ENCODE data around the gene THUMPD1. TPM values are rescaled to one million over a fixed set of nuclear protein-coding genes. Genes with fewer than 3 reads are reported as not detected.

Gene THUMPD1
- total and polyA plus RNA-seq, 12 donors = 19.0 to 86.1 (median 39.4) TPM

DNA sequence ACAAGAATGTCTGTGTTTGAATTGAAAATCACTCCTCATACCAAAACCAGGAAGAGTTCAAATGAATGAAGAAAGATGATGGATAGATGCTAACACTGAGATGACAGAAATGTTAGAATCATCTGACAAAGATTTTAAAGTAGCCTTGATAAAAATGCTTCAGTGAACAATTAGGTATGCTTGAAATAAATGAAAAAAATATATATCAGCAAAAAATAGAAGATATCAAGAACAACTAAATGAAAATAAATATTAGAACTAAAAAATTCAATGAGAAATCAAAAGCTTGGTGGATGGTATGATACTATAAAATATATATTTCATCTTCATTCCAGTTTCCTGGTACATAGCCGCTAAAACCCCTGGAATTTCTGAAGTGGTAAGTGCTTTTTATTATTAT lies 13.6 kb upstream of the THUMPD1 start:
- no peaks in the 10 kb centered on the region for H3K9me3 ChIP-seq (replicated peaks in 1 of 3)
- no peak for DNase-seq
- H3K4me1 ChIP-seq (replicated peaks in 1 of 2) = no peaks in the 10 kb centered on the region
- no peak for TF ChIP-seq POLR2A (IDR thresholded peaks at IDR 0.05)
- TF ChIP-seq, protein P1, sequence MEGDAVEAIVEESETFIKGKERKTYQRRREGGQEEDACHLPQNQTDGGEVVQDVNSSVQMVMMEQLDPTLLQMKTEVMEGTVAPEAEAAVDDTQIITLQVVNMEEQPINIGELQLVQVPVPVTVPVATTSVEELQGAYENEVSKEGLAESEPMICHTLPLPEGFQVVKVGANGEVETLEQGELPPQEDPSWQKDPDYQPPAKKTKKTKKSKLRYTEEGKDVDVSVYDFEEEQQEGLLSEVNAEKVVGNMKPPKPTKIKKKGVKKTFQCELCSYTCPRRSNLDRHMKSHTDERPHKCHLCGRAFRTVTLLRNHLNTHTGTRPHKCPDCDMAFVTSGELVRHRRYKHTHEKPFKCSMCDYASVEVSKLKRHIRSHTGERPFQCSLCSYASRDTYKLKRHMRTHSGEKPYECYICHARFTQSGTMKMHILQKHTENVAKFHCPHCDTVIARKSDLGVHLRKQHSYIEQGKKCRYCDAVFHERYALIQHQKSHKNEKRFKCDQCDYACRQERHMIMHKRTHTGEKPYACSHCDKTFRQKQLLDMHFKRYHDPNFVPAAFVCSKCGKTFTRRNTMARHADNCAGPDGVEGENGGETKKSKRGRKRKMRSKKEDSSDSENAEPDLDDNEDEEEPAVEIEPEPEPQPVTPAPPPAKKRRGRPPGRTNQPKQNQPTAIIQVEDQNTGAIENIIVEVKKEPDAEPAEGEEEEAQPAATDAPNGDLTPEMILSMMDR (IDR thresholded peaks at IDR 0.05) = no peak
- 75 to 98% (median 86%) methylated on average over 1 of the region's 1 CpG for WGBS, 4 donors
- intact Hi-C loops (cut with DNase I) = no loop called here
- H3K27me3 ChIP-seq = no peaks in the 10 kb centered on the region
- no peak overlapping the region for H3K4me3 ChIP-seq
- no peak overlapping the region for H3K27ac ChIP-seq
- H3K36me3 ChIP-seq (replicated peaks in 1 of 2) = no peaks in the 10 kb centered on the region

DNA sequence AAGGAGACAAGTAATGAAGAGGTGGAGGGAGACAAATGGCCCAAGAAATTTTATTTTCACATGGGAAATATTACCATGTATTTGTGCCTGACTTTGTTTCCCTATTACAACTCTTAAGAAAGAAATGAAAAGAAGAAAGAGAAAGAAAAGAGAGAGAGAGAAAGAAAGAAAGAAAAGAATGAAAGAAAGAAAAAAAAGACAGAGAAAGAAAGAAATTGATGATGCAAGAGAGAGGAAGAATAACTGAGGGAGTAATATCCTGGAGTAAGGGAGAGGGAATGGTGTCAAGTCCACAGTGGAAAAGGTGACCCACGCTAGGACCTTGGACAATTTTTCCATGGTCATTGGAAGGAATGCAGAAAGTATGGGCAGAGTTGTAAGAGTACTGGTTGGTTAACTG lies 12.1 kb upstream of the THUMPD1 start:
- TF ChIP-seq, protein P1 (IDR thresholded peaks at IDR 0.05) = no peak
- TF ChIP-seq POLR2A (IDR thresholded peaks at IDR 0.05) = no peak
- H3K27me3 ChIP-seq = no peaks in the 10 kb centered on the region
- intact Hi-C loops (cut with DNase I) = no loop called here
- WGBS, 4 donors = 45 to 72% (median 61%) methylated on average over 1 of the region's 1 CpG
- no peak overlapping the region for H3K4me3 ChIP-seq
- no peaks in the 10 kb centered on the region for H3K36me3 ChIP-seq (replicated peaks in 1 of 2)
- H3K4me1 ChIP-seq (replicated peaks in 1 of 2) = no peaks in the 10 kb centered on the region
- H3K27ac ChIP-seq = no peak overlapping the region
- H3K9me3 ChIP-seq (replicated peaks in 1 of 3) = no peaks in the 10 kb centered on the region
- no peak for DNase-seq

DNA sequence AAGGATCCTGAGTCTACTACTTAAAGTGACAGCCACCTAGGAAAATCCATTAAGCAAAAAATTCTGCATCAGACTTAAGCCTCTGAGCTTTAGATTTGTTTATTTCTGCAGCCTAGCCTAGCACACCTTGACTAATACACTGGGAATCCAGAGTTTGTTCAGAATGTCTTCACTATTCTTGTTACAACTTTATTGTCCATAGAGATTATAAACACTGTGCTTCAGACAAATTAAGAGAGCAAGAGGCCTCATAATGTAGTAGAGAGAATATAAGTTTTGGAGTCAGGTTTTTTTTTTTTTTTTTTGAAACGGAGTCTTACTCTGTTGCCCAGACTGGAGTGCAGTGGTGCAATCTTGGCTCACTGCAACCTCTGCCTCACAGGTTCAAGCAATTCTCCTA lies 8.9 kb upstream of the THUMPD1 start:
- intact Hi-C loops (cut with DNase I) = no loop called here
- WGBS, 4 donors = 76 to 100% (median 91%) methylated on average over 1 of the region's 1 CpG
- H3K9me3 ChIP-seq (replicated peaks in 1 of 3) = no peaks in the 10 kb centered on the region
- no peaks in the 10 kb centered on the region for H3K27me3 ChIP-seq
- H3K4me3 ChIP-seq = no peak overlapping the region
- no peak overlapping the region for H3K27ac ChIP-seq
- H3K4me1 ChIP-seq (replicated peaks in 1 of 2) = no peaks in the 10 kb centered on the region
- TF ChIP-seq POLR2A (IDR thresholded peaks at IDR 0.05) = no peak
- no peaks in the 10 kb centered on the region for H3K36me3 ChIP-seq (replicated peaks in 1 of 2)
- no peak for DNase-seq

DNA sequence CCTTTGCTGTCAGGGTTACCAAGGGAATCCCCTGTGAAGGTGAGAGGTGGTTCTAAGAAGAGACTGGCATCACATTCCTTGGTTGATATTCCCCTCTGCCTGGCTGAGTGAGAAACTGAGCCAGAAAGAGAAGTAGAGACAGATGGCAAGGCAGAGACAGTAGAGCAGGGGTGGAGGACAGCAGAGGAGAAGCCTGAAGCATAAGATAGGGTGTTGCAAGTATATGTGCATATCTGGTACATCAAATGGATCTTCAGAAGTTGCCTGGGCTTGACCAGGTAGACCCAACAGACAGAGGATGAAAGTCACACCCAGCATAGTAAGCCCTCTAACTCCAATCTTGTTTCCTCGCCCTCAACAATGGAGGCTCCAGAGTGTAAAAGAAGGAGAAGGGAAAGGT lies 7.9 kb upstream of the THUMPD1 start:
- no peaks in the 10 kb centered on the region for H3K36me3 ChIP-seq (replicated peaks in 1 of 2)
- H3K27ac ChIP-seq = no peak overlapping the region
- H3K27me3 ChIP-seq = no peaks in the 10 kb centered on the region
- no peaks in the 10 kb centered on the region for H3K4me1 ChIP-seq (replicated peaks in 1 of 2)
- WGBS, 4 donors = 94 to 100% (median 99%) methylated on average over 1 of the region's 1 CpG
- no peak for DNase-seq
- TF ChIP-seq, protein P1 (IDR thresholded peaks at IDR 0.05) = no peak
- TF ChIP-seq POLR2A (IDR thresholded peaks at IDR 0.05) = no peak
- intact Hi-C loops (cut with DNase I) = no loop called here
- H3K9me3 ChIP-seq (replicated peaks in 1 of 3) = no peaks in the 10 kb centered on the region
- H3K4me3 ChIP-seq = no peak overlapping the region

DNA sequence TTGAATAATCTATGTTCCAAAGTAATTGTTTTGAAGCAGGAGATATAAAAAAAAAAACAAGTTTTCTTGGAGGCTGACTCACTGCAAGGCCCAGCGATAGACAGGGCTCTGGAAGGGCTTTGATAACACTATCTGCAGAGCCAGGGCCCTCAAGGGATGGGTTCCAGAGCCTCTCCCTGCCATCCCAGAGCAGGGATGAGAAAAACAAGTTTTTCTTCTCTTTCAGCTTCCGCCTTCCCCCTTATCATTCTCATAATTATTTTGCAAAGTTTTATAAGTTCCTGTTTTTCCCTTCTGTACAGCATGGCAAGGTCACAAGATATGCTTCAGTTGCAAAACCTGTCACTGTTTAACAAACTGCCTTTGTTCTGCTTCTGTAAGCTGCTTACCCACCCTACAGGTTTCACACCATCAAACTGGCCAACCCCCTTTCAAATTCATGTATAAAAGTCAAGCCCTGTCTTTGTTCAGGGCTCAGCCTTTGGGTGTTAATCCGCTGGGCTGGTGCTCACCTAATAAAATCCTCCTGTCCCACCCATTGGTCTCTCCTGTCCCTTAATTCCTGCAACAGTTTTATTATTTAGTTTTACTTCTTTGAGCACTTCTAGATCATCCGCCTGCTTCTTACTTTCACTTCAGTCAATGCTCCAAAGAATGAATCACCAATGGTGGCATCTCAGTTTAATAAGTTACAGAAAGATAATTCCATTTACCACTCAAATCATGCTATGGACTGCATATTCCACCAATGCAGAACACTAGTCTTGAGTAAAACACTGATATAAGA lies 5.6 kb upstream of the THUMPD1 start:
- 69 to 77% (median 73%) methylated on average over 4 of the region's 4 CpGs for WGBS, 4 donors
- no peak for DNase-seq
- H3K4me1 ChIP-seq (replicated peaks in 1 of 2) = no peaks in the 10 kb centered on the region
- H3K9me3 ChIP-seq (replicated peaks in 1 of 3) = no peaks in the 10 kb centered on the region
- TF ChIP-seq POLR2A (IDR thresholded peaks at IDR 0.05) = no peak
- TF ChIP-seq, protein P1 (IDR thresholded peaks at IDR 0.05) = no peak
- H3K36me3 ChIP-seq (replicated peaks in 1 of 2) = no peaks in the 10 kb centered on the region
- no peak overlapping the region for H3K4me3 ChIP-seq
- H3K27me3 ChIP-seq = no peaks in the 10 kb centered on the region
- no peak overlapping the region for H3K27ac ChIP-seq
- intact Hi-C loops (cut with DNase I) = no loop called here

Data from adrenal gland (tissue), 12 donors.